ENCODE data around the gene TRIM46. TPM values are rescaled to one million over a fixed set of nuclear protein-coding genes. Genes with fewer than 3 reads are reported as not detected.

Gene TRIM46
- total RNA-seq: 1 to 10 TPM in 6 of 7 donors, under 1 TPM in 1; 0.83 to 3.6 (median 1.6) TPM
- polyA plus RNA-seq: under 1 TPM; 0.35 to 0.77 (median 0.46) TPM
- long read RNA-seq, donor 1: 0 reads
- long read RNA-seq, donor 2: 0 reads

GRCh38 chr1:155173478-155174323, at the start of gene TRIM46:
TRIM46 (plus strand) TSS chr1:155173849; CDS start chr1:155173967, 118 bp downstream.
- H3K9me3 ChIP-seq: no peaks in the 10 kb centered on the region
- H3K27me3 ChIP-seq (replicated peaks in 1 of 7): peaks cover 0 to 25% (median 15%) of the 10 kb centered on the region in 7 donors
- H3K27ac ChIP-seq: peak within 1 kb of the TSS; percentile 82 to 97 (median 96)
- no peak for TF ChIP-seq POLR2AphosphoS5 (IDR thresholded peaks at IDR 0.05)
- peak in 6 of 11 experiments; percentile 4 to 62 (median 14) for TF ChIP-seq CTCF (IDR thresholded peaks at IDR 0.05 in 8 of 11, conservative IDR thresholded peaks at IDR 0.05 in 3 of 11)
- 1 to 2% (median 1%) methylated on average over 38 of the region's 38 CpGs for WGBS, 5 donors
- DNase-seq: peak; percentile 89
- peaks cover 0 to 34% (median 16%) of the 10 kb centered on the region in 6 donors for H3K36me3 ChIP-seq
- intact Hi-C loops (cut with DNase I; ENCODE audit: low total_unique reads): loop anchor here (10.0 kb wide), 1 partner anchor 51 kb away; no protein-coding TSS in a partner anchor
- H3K4me1 ChIP-seq: peaks cover 11 to 70% (median 47%) of the 10 kb centered on the region in 6 donors
- peak within 1 kb of the TSS; percentile 64 to 88 (median 79) for H3K4me3 ChIP-seq

- H3K27ac ChIP-seq: no peak overlapping the region
- peaks cover 27 to 42% (median 37%) of the 10 kb centered on the region in 6 donors for H3K4me1 ChIP-seq
- 80 to 94% (median 88%) methylated on average over 16 of the region's 16 CpGs for WGBS, 5 donors
- TF ChIP-seq CTCF (IDR thresholded peaks at IDR 0.05 in 8 of 11, conservative IDR thresholded peaks at IDR 0.05 in 3 of 11): no peak
- no peaks in the 10 kb centered on the region for H3K36me3 ChIP-seq
- intact Hi-C loops (cut with DNase I; ENCODE audit: low total_unique reads): no loop called here
- no peaks in the 10 kb centered on the region for H3K9me3 ChIP-seq
- DNase-seq: no peak
- peaks cover 0 to 57% (median 35%) of the 10 kb centered on the region in 7 donors for H3K27me3 ChIP-seq (replicated peaks in 1 of 7)
- no peak overlapping the region for H3K4me3 ChIP-seq
These were observed 48.9 kb upstream of the TRIM46 start for GRCh38 chr1:155124503-155125463.

- no peaks in the 10 kb centered on the region for H3K36me3 ChIP-seq
- no peak overlapping the region for H3K27ac ChIP-seq
- no peak overlapping the region for H3K4me3 ChIP-seq
- H3K4me1 ChIP-seq: peaks cover 29 to 48% (median 40%) of the 10 kb centered on the region in 6 donors
- intact Hi-C loops (cut with DNase I; ENCODE audit: low total_unique reads): no loop called here
- 73 to 93% (median 86%) methylated on average over 9 to 11 of the region's 11 CpGs for WGBS, 5 donors
- no peak for TF ChIP-seq POLR2AphosphoS5 (IDR thresholded peaks at IDR 0.05)
- TF ChIP-seq POLR2A (IDR thresholded peaks at IDR 0.05): no peak
- TF ChIP-seq CTCF (IDR thresholded peaks at IDR 0.05 in 8 of 11, conservative IDR thresholded peaks at IDR 0.05 in 3 of 11): no peak
- no peak for DNase-seq
- peaks cover 0 to 63% (median 39%) of the 10 kb centered on the region in 7 donors for H3K27me3 ChIP-seq (replicated peaks in 1 of 7)
- no peaks in the 10 kb centered on the region for H3K9me3 ChIP-seq
These were observed 48.1 kb upstream of the TRIM46 start for GRCh38 chr1:155125511-155125945.
